GM21619 (cell line): ENCODE data around the gene PRR23B.

Source experiments
- ATAC-seq: cut with Tn5 transposase; IDR thresholded peaks from one replicate; pipeline ENCODE4 v1.9.1; 2021; ENCODE audit not compliant: unreplicated experiment

PRR23B gene

GRCh38 chr3:138975351-138975750 lies 45.4 kb downstream of the PRR23B start:
- no peak for ATAC-seq

GRCh38 chr3:138974462-138974861 lies 46.3 kb downstream of the PRR23B start:
- ATAC-seq: no peak

- ATAC-seq: no peak
Observed at GRCh38 chr3:138972941-138973340, 47.8 kb downstream of the PRR23B start.

- no peak for ATAC-seq
Observed at GRCh38 chr3:138971766-138972320, 48.9 kb downstream of the PRR23B start.
